ENCODE measurements around the gene ARFGEF2.

The ARFGEF2 gene

GRCh38 chr20:49034070-49034732 lies 112.7 kb downstream of the ARFGEF2 start:
- no peaks in the 10 kb centered on the region for H4K20me1 ChIP-seq (ENCODE audit: insufficient read depth, low read length)
- no peaks in the 10 kb centered on the region for H3K27me3 ChIP-seq (ENCODE audit: low read depth, low read length)
- H3K27ac ChIP-seq (ENCODE audit: low read length): no peak overlapping the region
- no peaks in the 10 kb centered on the region for H3K79me2 ChIP-seq (ENCODE audit: low read length)
- H3K4me3 ChIP-seq (ENCODE audit: low read length): no peak overlapping the region
- no peaks in the 10 kb centered on the region for H3K9me3 ChIP-seq (ENCODE audit: insufficient read depth, low read length)
- no peak overlapping the region for H3K9ac ChIP-seq (ENCODE audit: low read length)
- H2AFZ ChIP-seq (ENCODE audit: low read depth, low read length): no peak overlapping the region
- no peak for TF ChIP-seq EZH2phosphoT487 (IDR thresholded peaks at IDR 0.05; ENCODE audit: low read depth)
- no peak for TF ChIP-seq CTCF (IDR thresholded peaks at IDR 0.05; ENCODE audit: low read depth, low read length)
- peaks cover 38% of the 10 kb centered on the region for H3K36me3 ChIP-seq (replicated peaks; ENCODE audit: low read depth, low read length)
- 0 out of 2 replicates have a peak, but pooled peaks cover 5% of the 10 kb centered on the region for H3K4me1 ChIP-seq (ENCODE audit: low read length)
- H3K4me2 ChIP-seq (ENCODE audit: low read length): no peak overlapping the region

GRCh38 chr20:49037962-49038387 lies 116.5 kb downstream of the ARFGEF2 start:
- no peak overlapping the region for H3K9ac ChIP-seq (ENCODE audit: low read length)
- H2AFZ ChIP-seq (ENCODE audit: low read depth, low read length): no peak overlapping the region
- H3K36me3 ChIP-seq (replicated peaks; ENCODE audit: low read depth, low read length): peaks cover 24% of the 10 kb centered on the region
- H3K79me2 ChIP-seq (ENCODE audit: low read length): no peaks in the 10 kb centered on the region
- H3K4me2 ChIP-seq (ENCODE audit: low read length): no peak overlapping the region
- no peaks in the 10 kb centered on the region for H3K27me3 ChIP-seq (ENCODE audit: low read depth, low read length)
- no peaks in the 10 kb centered on the region for H4K20me1 ChIP-seq (ENCODE audit: insufficient read depth, low read length)
- H3K4me1 ChIP-seq (ENCODE audit: low read length): 0 out of 2 replicates have a peak, but pooled peaks cover 5% of the 10 kb centered on the region
- TF ChIP-seq EZH2phosphoT487 (IDR thresholded peaks at IDR 0.05; ENCODE audit: low read depth) (no peak), CTCF (IDR thresholded peaks at IDR 0.05; ENCODE audit: low read depth, low read length) (no peak)
- H3K4me3 ChIP-seq (ENCODE audit: low read length): no peak overlapping the region
- no peak overlapping the region for H3K27ac ChIP-seq (ENCODE audit: low read length)
- H3K9me3 ChIP-seq (ENCODE audit: insufficient read depth, low read length): no peaks in the 10 kb centered on the region

- H3K36me3 ChIP-seq (replicated peaks; ENCODE audit: low read depth, low read length): peaks cover 7% of the 10 kb centered on the region
- no peaks in the 10 kb centered on the region for H4K20me1 ChIP-seq (ENCODE audit: insufficient read depth, low read length)
- no peak overlapping the region for H3K27ac ChIP-seq (ENCODE audit: low read length)
- no peaks in the 10 kb centered on the region for H3K79me2 ChIP-seq (ENCODE audit: low read length)
- H3K4me2 ChIP-seq (ENCODE audit: low read length): no peak overlapping the region
- no peaks in the 10 kb centered on the region for H3K9me3 ChIP-seq (ENCODE audit: insufficient read depth, low read length)
- H3K4me1 ChIP-seq (ENCODE audit: low read length): 0 out of 2 replicates have a peak, but pooled peaks cover 5% of the 10 kb centered on the region
- H3K9ac ChIP-seq (ENCODE audit: low read length): no peak overlapping the region
- no peak overlapping the region for H3K4me3 ChIP-seq (ENCODE audit: low read length)
- no peaks in the 10 kb centered on the region for H3K27me3 ChIP-seq (ENCODE audit: low read depth, low read length)
- no peak for TF ChIP-seq EZH2phosphoT487 (IDR thresholded peaks at IDR 0.05; ENCODE audit: low read depth)
- no peak for TF ChIP-seq CTCF (IDR thresholded peaks at IDR 0.05; ENCODE audit: low read depth, low read length)
- H2AFZ ChIP-seq (ENCODE audit: low read depth, low read length): no peak overlapping the region
Observed at GRCh38 chr20:49039854-49040253, 118.3 kb downstream of the ARFGEF2 start.

- H3K9ac ChIP-seq (ENCODE audit: low read length): no peak overlapping the region
- H2AFZ ChIP-seq (ENCODE audit: low read depth, low read length): no peak overlapping the region
- H3K79me2 ChIP-seq (ENCODE audit: low read length): peaks cover 24% of the 10 kb centered on the region
- H3K27me3 ChIP-seq (ENCODE audit: low read depth, low read length): no peaks in the 10 kb centered on the region
- peaks cover 15% of the 10 kb centered on the region for H3K4me1 ChIP-seq (ENCODE audit: low read length)
- H3K27ac ChIP-seq (ENCODE audit: low read length): no peak overlapping the region
- peaks cover 5% of the 10 kb centered on the region for H3K36me3 ChIP-seq (replicated peaks; ENCODE audit: low read depth, low read length)
- H4K20me1 ChIP-seq (ENCODE audit: insufficient read depth, low read length): peaks cover 10% of the 10 kb centered on the region
- no peak overlapping the region for H3K4me3 ChIP-seq (ENCODE audit: low read length)
- no peak overlapping the region for H3K4me2 ChIP-seq (ENCODE audit: low read length)
- no peak for TF ChIP-seq EZH2phosphoT487 (IDR thresholded peaks at IDR 0.05; ENCODE audit: low read depth)
- no peak for TF ChIP-seq CTCF (IDR thresholded peaks at IDR 0.05; ENCODE audit: low read depth, low read length)
- H3K9me3 ChIP-seq (ENCODE audit: insufficient read depth, low read length): no peaks in the 10 kb centered on the region
Observed at GRCh38 chr20:49043000-49043399, 121.5 kb downstream of the ARFGEF2 start.
